Esophagus (tissue), 2 donors: ENCODE data around the gene MYRIP. TPM values are rescaled to one million over a fixed set of nuclear protein-coding genes. Genes with fewer than 3 reads are reported as not detected.

Source experiments
- H3K27ac ChIP-seq, 2 donors: one replicate each; pipeline ENCODE4 v1.5.1; 2013; ENCODE audit warnings: low read depth in 2 of 2, mild to moderate bottlenecking in 2 of 2, inconsistent platforms in 1 of 2, low read length in 1 of 2, moderate library complexity in 1 of 2
- H3K27me3 ChIP-seq, 2 donors: one replicate each; pipeline ENCODE4 v1.6.1; 2013; ENCODE audit warnings: low read length in 2 of 2, control low read depth in 1 of 2, mild to moderate bottlenecking in 1 of 2; ENCODE audit not compliant: insufficient read depth in 2 of 2, control insufficient read depth in 1 of 2
- H3K36me3 ChIP-seq, 2 donors: one replicate each; pipeline ENCODE4 v1.6.1; 2013; ENCODE audit warnings: low read length in 1 of 2; ENCODE audit not compliant: control insufficient read depth in 2 of 2, insufficient read depth in 2 of 2
- H3K4me1 ChIP-seq, 2 donors: one replicate each; pipeline ENCODE4 v1.6.1; 2013; ENCODE audit warnings: low read length in 1 of 2; ENCODE audit not compliant: control insufficient read depth in 2 of 2, insufficient read depth in 2 of 2
- H3K4me3 ChIP-seq, 2 donors: one replicate each; pipeline ENCODE4 v1.5.1; 2013; ENCODE audit warnings: low read length in 2 of 2, mild to moderate bottlenecking in 2 of 2, low read depth in 1 of 2, moderate library complexity in 1 of 2
- H3K9me3 ChIP-seq, 2 donors: one replicate each; pipeline ENCODE4 v1.6.1; 2013; ENCODE audit warnings: mild to moderate bottlenecking in 2 of 2, low read depth in 1 of 2, low read length in 1 of 2, moderate library complexity in 1 of 2; ENCODE audit not compliant: control insufficient read depth in 2 of 2, insufficient read depth in 1 of 2
- WGBS, 2 donors: extraction: QIAGEN DNeasy Blood & Tissue Kit; methylation state at CpG; one replicate each; pipeline ENCODE4 v1.1.7; 2013; 5-methylcytosine and 5-hydroxymethylcytosine counted together
- polyA plus RNA-seq, 2 donors: library from polyadenylated mRNA; stranded (reverse); fragments of 200-250 nt; gene quantifications; one replicate each; pipeline ENCODE4 v1.2.3, GENCODE V29; 2013
- donor health status: healthy with polysubstance abuse.
- donor health status: Bipolar disorder and iron deficiency.

MYRIP gene
- polyA plus RNA-seq, 2 donors: 0.29 to 0.55 TPM

GRCh38 chr3:39970982-39971381, 161.6 kb downstream of the MYRIP start:
- WGBS, 2 donors: 73 to 84% methylated on average over 2 of the region's 2 CpGs
- H3K27ac ChIP-seq: no peak overlapping the region
- H3K36me3 ChIP-seq: no peaks in the 10 kb centered on the region
- no peak overlapping the region for H3K4me3 ChIP-seq
- no peaks in the 10 kb centered on the region for H3K9me3 ChIP-seq
- no peaks in the 10 kb centered on the region for H3K27me3 ChIP-seq
- no peaks in the 10 kb centered on the region for H3K4me1 ChIP-seq

DNA sequence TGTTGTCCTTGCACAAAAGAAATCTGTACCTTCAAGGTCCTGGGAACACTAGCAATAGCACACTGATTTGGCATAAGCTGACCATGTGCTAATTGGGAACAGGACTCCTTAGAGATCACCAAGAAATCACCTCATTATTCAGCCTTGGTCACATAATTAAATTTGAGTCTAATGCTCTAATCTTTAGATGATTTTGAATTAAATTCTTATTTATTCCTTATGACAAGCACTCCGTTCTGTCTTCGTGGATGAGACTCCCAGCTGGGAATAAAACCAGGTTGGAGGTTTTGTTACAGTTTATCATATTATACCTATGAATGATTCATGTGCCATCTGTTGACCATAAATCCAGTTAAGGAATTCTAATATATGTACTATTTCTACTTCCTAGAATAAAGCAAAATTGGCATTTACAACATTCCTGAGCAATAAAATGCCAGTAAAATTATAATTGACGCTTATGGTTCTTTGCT, 162.2 kb downstream of the MYRIP start:
- Histone ChIP-seq H3K4me1 (no peaks in the 10 kb centered on the region), H3K27me3 (no peaks in the 10 kb centered on the region), H3K9me3 (no peaks in the 10 kb centered on the region), H3K4me3 (no peak overlapping the region), H3K27ac (no peak overlapping the region), H3K36me3 (no peaks in the 10 kb centered on the region)
- 81 to 88% methylated on average over 3 of the region's 3 CpGs for WGBS, 2 donors

- 82 to 89% methylated on average over 5 of the region's 5 CpGs for WGBS, 2 donors
- Histone ChIP-seq H3K27me3 (no peaks in the 10 kb centered on the region), H3K27ac (no peak overlapping the region), H3K4me1 (no peaks in the 10 kb centered on the region), H3K9me3 (no peaks in the 10 kb centered on the region), H3K4me3 (no peak overlapping the region), H3K36me3 (no peaks in the 10 kb centered on the region)
Measured at GRCh38 chr3:39972508-39972907, 163.1 kb downstream of the MYRIP start.

- no peaks in the 10 kb centered on the region for H3K4me1 ChIP-seq
Measured at GRCh38 chr3:39977058-39977794, 167.8 kb downstream of the MYRIP start.

DNA sequence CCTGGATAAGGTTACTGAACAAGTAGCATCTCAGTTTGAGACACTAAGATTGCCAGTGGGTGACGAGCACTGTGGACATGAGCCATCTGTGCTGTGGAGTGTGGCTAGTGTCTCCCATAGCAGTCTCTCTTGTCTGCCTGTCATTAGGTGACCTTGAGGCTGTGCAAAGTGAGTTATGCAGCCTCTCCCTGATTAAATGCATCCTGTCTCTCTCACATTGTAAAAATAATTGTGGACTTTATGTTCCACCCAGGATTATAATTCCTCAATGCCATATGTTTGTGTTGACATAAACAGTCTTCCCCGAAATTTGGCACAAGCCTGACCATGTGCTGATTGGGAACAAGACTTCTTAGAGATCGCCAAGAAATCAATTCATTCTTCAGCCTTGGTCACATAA, 168.9 kb downstream of the MYRIP start:
- H3K4me3 ChIP-seq: no peak overlapping the region
- no peaks in the 10 kb centered on the region for H3K9me3 ChIP-seq
- H3K4me1 ChIP-seq: no peaks in the 10 kb centered on the region
- H3K36me3 ChIP-seq: no peaks in the 10 kb centered on the region
- no peak overlapping the region for H3K27ac ChIP-seq
- 56 to 62% methylated on average over 3 of the region's 3 CpGs for WGBS, 2 donors
- H3K27me3 ChIP-seq: no peaks in the 10 kb centered on the region

More at GRCh38 chr3:39977058-39977794, 167.8 kb downstream of the MYRIP start:
- H3K4me3 ChIP-seq: no peak overlapping the region
- H3K27me3 ChIP-seq: no peaks in the 10 kb centered on the region
- 68 to 82% methylated on average over 6 of the region's 6 CpGs for WGBS, 2 donors
- no peaks in the 10 kb centered on the region for H3K9me3 ChIP-seq
- H3K36me3 ChIP-seq: no peaks in the 10 kb centered on the region
- no peak overlapping the region for H3K27ac ChIP-seq

DNA sequence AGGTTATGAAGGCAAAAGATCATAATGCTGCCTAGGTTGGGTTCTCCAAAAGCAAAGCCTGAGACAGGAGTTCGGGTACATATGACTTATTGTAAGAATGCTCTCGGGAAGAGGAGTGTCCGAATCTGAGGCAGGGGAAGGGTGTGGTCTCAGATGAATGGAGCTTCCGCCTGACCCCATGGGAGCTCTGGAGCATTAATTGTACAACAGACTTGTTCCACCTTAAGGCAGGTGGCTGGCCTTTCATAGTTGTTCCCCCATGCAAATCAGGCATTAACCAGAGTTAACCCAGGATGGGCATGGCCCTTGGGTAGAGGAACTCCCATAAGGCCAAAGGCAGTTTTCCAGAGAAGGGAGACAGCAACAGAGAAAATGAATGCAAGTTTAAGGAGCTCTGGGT, 170.6 kb downstream of the MYRIP start:
- Histone ChIP-seq H3K9me3 (no peaks in the 10 kb centered on the region), H3K36me3 (no peaks in the 10 kb centered on the region), H3K4me1 (no peaks in the 10 kb centered on the region), H3K4me3 (no peak overlapping the region), H3K27me3 (no peaks in the 10 kb centered on the region), H3K27ac (no peak overlapping the region)
- WGBS, 2 donors: 69 to 77% methylated on average over 4 of the region's 4 CpGs

GRCh38 chr3:39980781-39981180, 171.4 kb downstream of the MYRIP start:
- no peaks in the 10 kb centered on the region for H3K36me3 ChIP-seq
- 71 to 76% methylated on average over 3 of the region's 3 CpGs for WGBS, 2 donors
- no peaks in the 10 kb centered on the region for H3K27me3 ChIP-seq
- H3K9me3 ChIP-seq: no peaks in the 10 kb centered on the region
- no peak overlapping the region for H3K27ac ChIP-seq
- H3K4me1 ChIP-seq: no peaks in the 10 kb centered on the region
- H3K4me3 ChIP-seq: no peak overlapping the region

GRCh38 chr3:39981547-39982184, 172.3 kb downstream of the MYRIP start:
- H3K27ac ChIP-seq: no peak overlapping the region
- no peaks in the 10 kb centered on the region for H3K4me1 ChIP-seq
- WGBS, 2 donors: 57 to 68% methylated on average over 1 of the region's 1 CpG
- H3K9me3 ChIP-seq: no peaks in the 10 kb centered on the region
- no peak overlapping the region for H3K4me3 ChIP-seq
- H3K27me3 ChIP-seq: no peaks in the 10 kb centered on the region
- H3K36me3 ChIP-seq: no peaks in the 10 kb centered on the region

DNA sequence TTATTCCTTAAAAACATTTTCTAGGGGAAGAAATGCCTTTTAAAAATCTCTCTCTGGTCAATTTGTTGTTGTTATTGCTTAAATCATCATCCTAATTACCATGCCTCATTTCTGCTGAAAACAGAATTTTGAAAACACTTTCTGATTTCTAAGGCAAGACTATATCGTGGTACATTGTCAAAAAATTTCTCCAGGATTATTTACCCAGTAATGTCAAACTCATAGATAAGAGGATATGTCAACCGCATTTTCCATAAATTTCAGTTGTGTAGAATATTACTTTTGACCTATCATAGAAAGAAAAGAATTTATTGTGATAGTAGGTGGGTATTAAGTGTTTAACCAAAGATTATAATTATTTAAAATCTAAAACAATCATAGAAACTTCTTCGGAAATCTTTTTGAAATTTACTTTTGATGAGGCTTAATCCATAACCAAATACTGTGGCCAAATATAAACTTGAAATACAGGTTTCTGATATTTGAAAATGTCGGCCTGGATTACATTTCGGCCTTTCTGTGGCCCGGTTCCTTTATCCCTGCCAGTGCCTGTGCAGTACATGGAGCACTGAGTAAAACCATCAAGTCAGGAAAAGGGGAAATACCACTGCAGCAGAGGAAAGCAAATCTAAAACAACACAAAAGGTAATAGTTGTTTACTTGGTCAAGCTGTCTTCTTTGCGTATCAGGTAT, 173.4 kb downstream of the MYRIP start:
- Histone ChIP-seq H3K36me3 (no peaks in the 10 kb centered on the region), H3K27me3 (no peaks in the 10 kb centered on the region), H3K27ac (no peak overlapping the region), H3K4me1 (no peaks in the 10 kb centered on the region), H3K9me3 (no peaks in the 10 kb centered on the region), H3K4me3 (no peak overlapping the region)
- WGBS, 2 donors: 54 to 57% methylated on average over 7 of the region's 7 CpGs
